ENCODE measurements around the gene JAZF1. TPM values are rescaled to one million over a fixed set of nuclear protein-coding genes. Genes with fewer than 3 reads are reported as not detected.
A peak's percentile ranks its signal among the peaks of the same experiment; 100 is the strongest.

JAZF1 gene
- total and polyA plus RNA-seq, 2 experiments from 2014 or later: 9.5 to 12.1 TPM

DNA sequence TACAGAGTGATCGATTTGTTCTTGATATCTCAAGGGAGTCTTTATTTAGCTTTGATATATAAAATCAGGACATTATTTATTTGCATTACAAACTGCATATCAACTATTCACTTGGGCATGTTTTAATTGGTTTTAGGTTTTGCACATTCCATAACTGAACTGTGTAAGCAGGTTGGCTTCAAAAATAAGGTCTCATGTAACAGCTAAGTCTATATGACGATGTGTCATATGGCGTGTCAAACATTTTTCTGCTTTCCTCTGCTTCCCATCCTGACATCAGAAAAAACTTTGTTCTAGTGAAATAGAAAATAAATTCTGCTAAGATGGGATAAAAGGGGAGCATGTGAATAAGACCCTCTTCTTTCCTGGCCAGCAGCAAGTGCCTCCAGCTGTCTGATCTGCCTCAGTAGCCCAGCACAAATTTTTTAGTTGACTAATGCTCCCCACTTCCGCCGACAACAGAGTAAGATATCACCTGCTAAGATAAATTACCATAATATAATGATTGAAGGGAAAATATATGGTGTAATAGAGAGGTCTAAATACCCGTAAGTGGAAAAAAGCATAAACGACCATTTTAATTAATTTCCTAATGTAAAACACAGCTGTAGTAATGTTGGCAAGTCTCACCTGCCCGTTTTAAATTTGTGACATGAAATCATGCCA is 260.2 kb downstream of the JAZF1 start:
- H3K36me3 ChIP-seq (replicated peaks; ENCODE audit: insufficient read depth, low read depth): no peaks in the 10 kb centered on the region
- H3K27me3 ChIP-seq: no peaks in the 10 kb centered on the region
- H3K9me3 ChIP-seq (ENCODE audit: low read depth): no peaks in the 10 kb centered on the region
- H3K4me1 ChIP-seq (ENCODE audit: insufficient read depth): peaks cover 3% of the 10 kb centered on the region
- H3K79me2 ChIP-seq: no peaks in the 10 kb centered on the region
- H3K27ac ChIP-seq: no peak overlapping the region
- H2AFZ ChIP-seq: no peak overlapping the region
- H3K4me2 ChIP-seq: peak overlapping the region; percentile 54
- no peak overlapping the region for H3K4me3 ChIP-seq
- H4K20me1 ChIP-seq (ENCODE audit: insufficient read depth, poor library complexity, severe bottlenecking): no peaks in the 10 kb centered on the region
- 75% methylated on average over 8 of the region's 8 CpGs for WGBS (ENCODE audit: low lambda C conversion rate, missing lambda C conversion rate)
- TF ChIP-seq CTCF (IDR thresholded peaks at IDR 0.05; ENCODE audit: poor library complexity): no peak
- TF ChIP-seq EZH2phosphoT487 (IDR thresholded peaks at IDR 0.05; ENCODE audit: low read depth, severe bottlenecking, unreplicated experiment): no peak
- TF ChIP-seq EZH2 (IDR thresholded peaks at IDR 0.05; ENCODE audit: borderline replicate concordance): no peak
- no peaks in the 10 kb centered on the region for H3K9me2 ChIP-seq (replicated peaks; ENCODE audit: insufficient read depth)
- DNase-seq (ENCODE audit: low spot score): no peak

- no peaks in the 10 kb centered on the region for H3K36me3 ChIP-seq (replicated peaks; ENCODE audit: insufficient read depth, low read depth)
- no peak overlapping the region for H2AFZ ChIP-seq
- no peak overlapping the region for H3K4me2 ChIP-seq
- 100% methylated on average over 1 of the region's 1 CpG for WGBS (ENCODE audit: low lambda C conversion rate, missing lambda C conversion rate)
- TF ChIP-seq EZH2phosphoT487 (IDR thresholded peaks at IDR 0.05; ENCODE audit: low read depth, severe bottlenecking, unreplicated experiment) (no peak), EZH2 (IDR thresholded peaks at IDR 0.05; ENCODE audit: borderline replicate concordance) (no peak), CTCF (IDR thresholded peaks at IDR 0.05; ENCODE audit: poor library complexity) (no peak)
- no peaks in the 10 kb centered on the region for H4K20me1 ChIP-seq (ENCODE audit: insufficient read depth, poor library complexity, severe bottlenecking)
- peaks cover 3% of the 10 kb centered on the region for H3K4me1 ChIP-seq (ENCODE audit: insufficient read depth)
- H3K4me3 ChIP-seq: no peak overlapping the region
- DNase-seq (ENCODE audit: low spot score): no peak
- no peaks in the 10 kb centered on the region for H3K27me3 ChIP-seq
- H3K79me2 ChIP-seq: no peaks in the 10 kb centered on the region
- H3K9me3 ChIP-seq (ENCODE audit: low read depth): no peaks in the 10 kb centered on the region
- no peaks in the 10 kb centered on the region for H3K9me2 ChIP-seq (replicated peaks; ENCODE audit: insufficient read depth)
- no peak overlapping the region for H3K27ac ChIP-seq
Measured at GRCh38 chr7:27918503-27918902, 262.1 kb downstream of the JAZF1 start.

DNA sequence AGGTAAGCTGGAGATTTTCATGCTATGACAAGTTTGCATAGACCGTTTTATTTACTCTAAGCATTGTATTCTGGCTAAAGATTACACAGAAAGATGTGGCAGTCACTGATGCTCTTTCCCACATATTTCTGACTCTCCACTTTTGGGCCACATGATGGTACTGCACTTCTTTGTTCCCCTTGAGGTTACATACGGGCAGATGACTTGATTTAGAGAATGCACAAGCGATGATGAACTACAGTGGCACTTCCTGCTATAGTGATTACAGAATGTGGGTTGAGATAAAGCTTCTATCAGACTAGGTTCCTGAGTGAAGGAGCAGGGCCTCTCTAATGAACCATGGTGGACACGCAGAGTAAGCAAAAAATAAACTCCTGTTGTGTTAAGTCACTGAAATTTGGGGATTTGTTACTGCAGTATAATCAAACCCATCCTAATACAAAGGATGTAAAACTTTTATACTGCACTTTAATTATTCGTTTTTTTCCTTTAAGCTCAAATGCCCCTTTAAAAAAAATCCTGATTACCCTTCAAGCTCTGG is 262.8 kb downstream of the JAZF1 start:
- TF ChIP-seq EZH2 (IDR thresholded peaks at IDR 0.05; ENCODE audit: borderline replicate concordance) (no peak), CTCF (IDR thresholded peaks at IDR 0.05; ENCODE audit: poor library complexity) (no peak), EZH2phosphoT487 (IDR thresholded peaks at IDR 0.05; ENCODE audit: low read depth, severe bottlenecking, unreplicated experiment) (no peak)
- Histone ChIP-seq H3K79me2 (no peaks in the 10 kb centered on the region), H3K27ac (no peak overlapping the region), H3K9me2 (replicated peaks; ENCODE audit: insufficient read depth) (no peaks in the 10 kb centered on the region), H3K4me3 (no peak overlapping the region), H3K9me3 (ENCODE audit: low read depth) (no peaks in the 10 kb centered on the region), H4K20me1 (ENCODE audit: insufficient read depth, poor library complexity, severe bottlenecking) (no peaks in the 10 kb centered on the region), H3K4me1 (ENCODE audit: insufficient read depth) (peaks cover 3% of the 10 kb centered on the region), H2AFZ (no peak overlapping the region), H3K36me3 (replicated peaks; ENCODE audit: insufficient read depth, low read depth) (no peaks in the 10 kb centered on the region), H3K27me3 (no peaks in the 10 kb centered on the region), H3K4me2 (no peak overlapping the region)
- 74% methylated on average over 5 of the region's 5 CpGs for WGBS (ENCODE audit: low lambda C conversion rate, missing lambda C conversion rate)
- DNase-seq (ENCODE audit: low spot score): no peak

All from hepatocyte (in vitro differentiated cells).